IPS DF 6.9 (cell line): ENCODE results near the gene LST1.

Source experiments
- DNase-seq: peaks from one replicate; pipeline ENCODE4 v3.0.0-alpha.2; 2013; ENCODE audit warnings: low read depth, low spot score
- H3K27ac ChIP-seq: one replicate; pipeline ENCODE4 v1.5.1; 2013; ENCODE audit warnings: low read length, control low read depth
- H3K27me3 ChIP-seq: 2 replicates; pipeline ENCODE4 v1.6.1; 2013; ENCODE audit warnings: mild to moderate bottlenecking, low read length; ENCODE audit not compliant: control insufficient read depth, insufficient read depth
- H3K36me3 ChIP-seq: 2 replicates; pipeline ENCODE4 v1.6.1; 2013; ENCODE audit warnings: low read length; ENCODE audit not compliant: control insufficient read depth, insufficient read depth
- H3K4me1 ChIP-seq: 2 replicates; pipeline ENCODE4 v1.6.1; 2013; ENCODE audit warnings: low read length; ENCODE audit not compliant: control insufficient read depth, insufficient read depth
- H3K4me3 ChIP-seq: 2 replicates; pipeline ENCODE4 v1.5.1; 2013; ENCODE audit warnings: mild to moderate bottlenecking, low read length
- H3K9me3 ChIP-seq: 2 replicates; pipeline ENCODE4 v1.6.1; 2013; ENCODE audit warnings: low read length, inconsistent platforms; ENCODE audit not compliant: control insufficient read depth, insufficient read depth
- WGBS: extraction: QIAGEN DNeasy Blood & Tissue Kit; methylation state at CpG from one replicate; pipeline ENCODE4 v1.1.7; 2013; ENCODE audit warnings: mixed read lengths, missing lambda C conversion rate; ENCODE audit not compliant: insufficient read length, insufficient coverage; 5-methylcytosine and 5-hydroxymethylcytosine counted together

The LST1 gene

DNA sequence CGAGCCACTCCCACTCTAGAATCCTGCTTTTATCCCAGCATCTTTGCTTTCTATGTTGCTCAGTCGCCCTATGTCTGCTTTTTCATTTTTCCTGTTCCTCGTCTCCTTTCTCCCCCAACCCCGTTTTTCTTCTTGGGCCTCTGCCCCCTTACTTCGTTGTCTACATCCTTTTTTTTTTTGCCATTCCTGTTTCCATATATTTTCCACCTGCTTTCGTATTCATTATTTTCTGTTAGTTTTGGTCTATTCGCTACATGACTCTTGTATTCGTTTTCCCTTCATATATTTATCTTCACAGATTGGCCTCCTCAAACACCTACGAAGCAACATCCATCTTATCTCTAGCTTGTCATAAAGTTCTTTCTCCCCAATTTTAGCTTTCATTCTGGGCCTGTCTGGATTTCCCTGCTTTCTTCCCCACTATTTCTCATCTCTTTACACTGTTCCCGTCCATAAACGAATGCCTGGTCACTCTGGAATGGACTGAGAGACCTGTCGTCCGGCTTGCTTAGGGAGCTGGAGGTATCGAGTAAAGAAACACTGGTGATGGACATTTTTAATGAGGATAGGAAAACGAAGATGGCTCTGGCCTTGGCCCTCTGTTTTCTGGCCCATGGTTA lies 35.4 kb downstream of the LST1 start:
- H3K36me3 ChIP-seq = peaks cover 30% of the 10 kb centered on the region
- no CpG with 5 or more reads among the region's 15 CpGs for WGBS
- H3K27ac ChIP-seq = no peak overlapping the region
- H3K4me1 ChIP-seq = no peaks in the 10 kb centered on the region
- peak overlapping the region; percentile 95 for H3K4me3 ChIP-seq
- no peaks in the 10 kb centered on the region for H3K9me3 ChIP-seq
- H3K27me3 ChIP-seq = no peaks in the 10 kb centered on the region
- no peak for DNase-seq

DNA sequence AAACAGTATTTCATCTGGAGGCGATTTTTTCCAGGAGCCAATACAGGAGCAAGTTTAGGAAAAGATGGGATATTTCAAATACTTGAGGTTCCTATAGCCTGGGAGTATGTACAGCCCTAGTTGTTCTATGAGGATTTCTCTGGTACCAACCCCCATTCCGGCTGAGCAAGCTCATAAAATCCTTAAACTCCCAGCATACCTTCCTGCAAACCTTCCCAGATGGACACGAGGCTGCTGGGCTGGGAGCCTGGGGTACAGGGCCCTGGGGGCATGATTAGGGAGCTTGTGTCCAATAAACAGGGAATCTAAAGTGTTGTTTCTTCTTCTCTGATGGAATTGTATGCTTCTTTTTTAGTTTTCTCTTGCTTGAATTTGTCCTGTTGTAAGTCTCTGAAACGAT lies 35.9 kb downstream of the LST1 start:
- WGBS = no CpG with 5 or more reads among the region's 4 CpGs
- no peak overlapping the region for H3K27ac ChIP-seq

DNA sequence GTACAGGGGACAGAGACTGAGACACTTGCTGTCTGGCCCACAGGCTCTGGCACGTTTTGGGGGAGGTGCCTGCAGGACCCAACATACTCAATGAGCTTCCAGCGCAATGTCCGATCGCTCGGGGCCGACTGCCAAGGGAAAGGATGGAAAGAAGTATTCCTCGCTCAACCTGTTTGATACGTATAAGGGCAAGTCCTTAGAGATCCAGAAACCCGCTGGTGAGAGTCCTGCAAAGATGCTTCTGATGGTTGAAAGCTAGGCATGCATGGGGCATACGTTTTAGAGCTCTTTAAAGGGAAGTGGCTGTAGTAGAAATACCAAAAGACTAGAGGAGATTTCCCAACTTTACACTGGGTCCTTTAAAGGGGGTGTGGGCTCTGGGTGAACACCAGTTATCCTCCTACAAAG lies 36.6 kb downstream of the LST1 start:
- Histone ChIP-seq H3K4me3 (no peak overlapping the region), H3K9me3 (no peaks in the 10 kb centered on the region), H3K36me3 (peaks cover 42% of the 10 kb centered on the region), H3K4me1 (no peaks in the 10 kb centered on the region), H3K27me3 (no peaks in the 10 kb centered on the region), H3K27ac (no peak overlapping the region)
- no peak for DNase-seq
- WGBS = no CpG with 5 or more reads among the region's 10 CpGs

More for the DNA sequence above, 35.9 kb downstream of the LST1 start:
- peak overlapping the region; percentile 95; the same call in 1 of the 2 replicates for H3K4me3 ChIP-seq
- H3K36me3 ChIP-seq = peaks cover 35% of the 10 kb centered on the region
- H3K4me1 ChIP-seq = no peaks in the 10 kb centered on the region
- DNase-seq = no peak
- H3K27me3 ChIP-seq = no peaks in the 10 kb centered on the region
- H3K9me3 ChIP-seq = no peaks in the 10 kb centered on the region

DNA sequence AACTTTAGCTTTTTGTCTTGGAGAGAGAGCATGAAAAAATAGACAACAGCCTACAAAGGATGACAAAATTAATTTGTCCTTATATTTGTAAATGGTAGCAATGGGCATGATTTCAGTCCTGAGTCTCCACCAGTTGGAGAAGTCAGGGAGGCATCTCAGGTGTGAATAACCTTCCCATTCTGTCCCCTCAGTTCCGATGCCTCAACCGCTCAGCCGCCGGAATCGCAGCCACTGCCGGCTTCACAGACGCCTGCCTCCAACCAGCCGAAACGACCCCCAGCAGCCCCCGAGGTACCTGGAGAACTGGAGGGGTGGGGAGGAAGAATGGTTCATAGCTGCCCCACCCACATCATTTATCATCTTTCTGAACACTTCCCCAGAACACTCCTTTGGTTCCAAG lies 38.0 kb downstream of the LST1 start:
- H3K9me3 ChIP-seq = no peaks in the 10 kb centered on the region
- H3K27ac ChIP-seq = no peak overlapping the region
- no CpG with 5 or more reads among the region's 10 CpGs for WGBS
- H3K36me3 ChIP-seq = peaks cover 50% of the 10 kb centered on the region
- H3K4me3 ChIP-seq = no peak overlapping the region
- DNase-seq = no peak
- H3K4me1 ChIP-seq = no peaks in the 10 kb centered on the region
- no peaks in the 10 kb centered on the region for H3K27me3 ChIP-seq

DNA sequence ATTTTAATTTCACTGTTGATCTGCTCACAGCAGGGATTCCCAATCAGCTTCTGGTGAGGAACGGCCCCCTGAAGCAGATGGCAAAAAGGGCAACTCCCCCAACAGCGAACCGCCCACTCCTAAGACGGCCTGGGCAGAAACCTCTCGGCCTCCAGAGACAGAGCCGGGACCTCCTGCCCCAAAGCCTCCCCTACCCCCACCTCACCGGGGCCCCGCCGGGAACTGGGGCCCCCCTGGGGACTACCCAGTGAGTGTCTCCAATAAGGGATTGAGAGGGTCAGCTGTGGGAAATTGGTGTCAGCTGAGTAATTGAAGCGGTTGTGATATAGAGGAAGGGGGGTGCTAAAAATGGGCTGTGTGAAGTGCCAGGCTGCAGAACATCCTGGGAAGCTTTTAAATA lies 40.9 kb downstream of the LST1 start:
- no peaks in the 10 kb centered on the region for H3K4me1 ChIP-seq
- no peak overlapping the region for H3K27ac ChIP-seq
- WGBS = no CpG with 5 or more reads among the region's 10 CpGs
- no peak overlapping the region for H3K4me3 ChIP-seq
- no peak for DNase-seq
- H3K36me3 ChIP-seq = peaks cover 73% of the 10 kb centered on the region
- no peaks in the 10 kb centered on the region for H3K27me3 ChIP-seq
- H3K9me3 ChIP-seq = no peaks in the 10 kb centered on the region

DNA sequence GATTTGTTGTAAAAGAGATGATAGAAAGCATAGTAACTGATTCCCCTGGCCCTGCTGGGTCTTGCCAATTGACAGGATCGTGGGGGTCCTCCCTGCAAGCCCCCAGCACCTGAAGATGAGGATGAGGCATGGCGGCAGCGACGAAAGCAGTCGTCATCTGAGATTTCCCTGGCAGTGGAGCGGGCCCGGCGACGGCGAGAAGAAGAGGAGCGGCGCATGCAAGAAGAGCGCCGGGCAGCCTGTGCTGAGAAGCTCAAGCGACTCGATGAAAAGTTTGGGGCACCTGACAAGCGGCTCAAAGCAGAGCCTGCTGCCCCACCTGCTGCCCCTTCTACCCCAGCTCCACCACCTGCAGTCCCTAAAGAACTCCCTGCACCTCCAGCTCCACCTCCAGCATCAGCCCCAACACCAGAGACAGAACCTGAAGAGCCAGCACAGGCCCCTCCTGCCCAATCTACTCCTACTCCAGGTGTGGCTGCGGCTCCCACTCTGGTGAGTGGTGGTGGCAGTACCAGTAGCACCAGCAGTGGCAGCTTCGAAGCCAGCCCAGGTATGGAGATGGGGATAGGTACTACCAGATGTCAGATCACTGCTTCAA lies 41.7 kb downstream of the LST1 start:
- WGBS = no CpG with 5 or more reads among the region's 19 CpGs
- H3K4me1 ChIP-seq = no peaks in the 10 kb centered on the region
- no peak for DNase-seq
- H3K27ac ChIP-seq = no peak overlapping the region
- no peak overlapping the region for H3K4me3 ChIP-seq
- H3K9me3 ChIP-seq = no peaks in the 10 kb centered on the region
- peaks cover 79% of the 10 kb centered on the region for H3K36me3 ChIP-seq
- H3K27me3 ChIP-seq = no peaks in the 10 kb centered on the region

DNA sequence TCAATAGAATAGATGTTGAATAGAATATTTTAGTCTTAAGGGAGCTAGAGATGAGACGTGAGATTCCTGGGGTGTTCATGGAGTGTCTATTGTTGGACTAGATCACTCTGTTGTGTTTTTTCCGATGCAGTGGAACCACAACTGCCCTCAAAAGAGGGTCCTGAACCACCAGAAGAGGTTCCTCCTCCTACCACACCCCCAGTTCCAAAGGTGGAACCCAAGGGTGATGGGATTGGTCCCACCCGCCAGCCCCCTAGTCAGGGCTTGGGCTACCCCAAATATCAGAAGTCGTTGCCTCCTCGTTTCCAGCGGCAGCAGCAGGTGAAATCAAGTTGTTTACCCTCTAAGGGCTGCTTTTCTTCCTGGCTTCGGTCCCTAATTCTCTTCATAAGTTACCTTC lies 42.9 kb downstream of the LST1 start:
- H3K9me3 ChIP-seq = no peaks in the 10 kb centered on the region
- WGBS = no CpG with 5 or more reads among the region's 7 CpGs
- no peak overlapping the region for H3K4me3 ChIP-seq

DNA sequence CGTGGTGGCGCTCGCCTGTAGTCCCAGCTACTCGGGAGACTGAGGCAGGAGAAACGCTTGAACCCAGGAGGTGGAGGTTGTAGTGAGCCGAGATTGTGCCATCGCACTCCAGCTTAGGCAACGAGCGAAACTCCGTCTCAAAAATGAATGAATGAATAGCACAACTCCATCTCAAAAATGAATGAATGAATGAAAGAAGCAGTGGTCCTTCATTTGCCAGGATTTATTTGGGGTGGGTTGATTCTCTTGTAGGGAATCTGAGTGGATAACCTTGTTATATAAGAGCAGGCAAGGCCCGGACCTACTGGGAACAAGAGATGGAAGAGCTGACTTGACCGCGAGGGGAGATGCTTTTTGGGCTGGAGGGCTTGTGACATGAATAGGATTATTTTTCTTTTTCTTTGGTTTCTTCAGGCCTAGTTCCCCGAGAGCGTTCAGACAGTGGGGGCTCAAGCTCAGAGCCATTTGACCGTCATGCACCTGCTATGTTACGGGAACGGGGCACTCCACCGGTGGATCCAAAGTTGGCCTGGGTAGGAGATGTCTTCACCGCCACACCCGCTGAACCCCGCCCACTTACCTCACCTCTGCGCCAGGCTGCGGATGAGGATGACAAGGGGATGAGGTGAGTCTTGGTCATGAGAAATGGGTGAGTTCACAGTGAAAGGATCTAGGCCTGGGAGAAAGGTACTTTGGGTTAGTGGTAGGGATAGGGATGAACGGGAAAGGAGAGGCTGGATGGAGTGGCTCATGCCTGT lies 44.3 kb downstream of the LST1 start:
- Histone ChIP-seq H3K9me3 (no peaks in the 10 kb centered on the region), H3K4me1 (no peaks in the 10 kb centered on the region), H3K36me3 (peaks cover 85% of the 10 kb centered on the region), H3K4me3 (no peak overlapping the region), H3K27me3 (no peaks in the 10 kb centered on the region), H3K27ac (no peak overlapping the region)
- DNase-seq = no peak
- WGBS = no CpG with 5 or more reads among the region's 25 CpGs

More for the DNA sequence above, 42.9 kb downstream of the LST1 start:
- H3K4me1 ChIP-seq = no peaks in the 10 kb centered on the region
- no peak for DNase-seq
- no peak overlapping the region for H3K27ac ChIP-seq
- no peaks in the 10 kb centered on the region for H3K27me3 ChIP-seq
- peaks cover 80% of the 10 kb centered on the region for H3K36me3 ChIP-seq

DNA sequence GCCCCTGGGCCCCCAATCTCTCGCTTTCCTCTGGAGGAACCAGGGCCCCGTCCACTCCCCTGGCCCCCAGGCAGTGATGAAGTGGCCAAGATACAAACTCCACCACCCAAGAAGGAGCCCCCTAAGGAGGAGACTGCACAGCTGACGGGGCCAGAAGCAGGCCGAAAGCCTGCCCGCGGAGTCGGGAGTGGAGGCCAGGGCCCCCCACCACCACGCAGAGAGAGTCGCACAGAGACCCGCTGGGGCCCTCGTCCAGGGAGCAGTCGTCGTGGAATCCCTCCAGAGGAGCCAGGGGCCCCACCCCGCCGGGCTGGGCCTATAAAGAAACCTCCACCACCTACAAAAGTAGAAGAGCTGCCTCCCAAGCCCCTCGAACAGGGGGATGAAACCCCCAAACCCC lies 45.1 kb downstream of the LST1 start:
- DNase-seq = no peak
- Histone ChIP-seq H3K27ac (no peak overlapping the region), H3K36me3 (peaks cover 85% of the 10 kb centered on the region), H3K4me1 (no peaks in the 10 kb centered on the region), H3K4me3 (no peak overlapping the region), H3K27me3 (no peaks in the 10 kb centered on the region), H3K9me3 (no peaks in the 10 kb centered on the region)
- no CpG with 5 or more reads among the region's 16 CpGs for WGBS

DNA sequence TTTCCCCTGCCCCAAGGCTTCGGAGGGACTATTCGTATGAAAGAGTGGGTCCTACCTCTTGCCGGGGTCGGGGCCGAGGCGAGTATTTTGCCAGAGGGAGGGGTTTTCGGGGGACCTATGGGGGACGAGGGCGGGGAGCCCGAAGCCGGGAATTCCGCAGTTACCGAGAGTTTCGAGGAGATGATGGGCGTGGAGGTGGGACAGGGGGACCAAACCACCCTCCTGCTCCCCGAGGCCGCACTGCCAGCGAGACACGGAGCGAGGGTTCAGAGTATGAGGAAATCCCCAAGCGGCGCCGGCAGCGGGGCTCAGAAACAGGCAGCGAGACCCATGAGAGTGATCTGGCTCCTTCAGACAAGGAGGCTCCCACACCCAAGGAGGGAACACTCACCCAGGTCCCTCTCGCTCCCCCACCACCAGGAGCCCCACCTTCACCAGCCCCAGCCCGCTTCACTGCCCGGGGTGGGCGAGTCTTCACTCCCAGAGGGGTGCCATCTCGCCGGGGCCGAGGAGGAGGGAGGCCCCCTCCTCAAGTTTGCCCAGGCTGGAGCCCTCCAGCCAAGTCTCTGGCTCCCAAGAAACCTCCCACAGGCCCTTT lies 45.7 kb downstream of the LST1 start:
- H3K9me3 ChIP-seq = no peaks in the 10 kb centered on the region
- no peak overlapping the region for H3K4me3 ChIP-seq
- H3K27ac ChIP-seq = no peak overlapping the region
- no CpG with 5 or more reads among the region's 32 CpGs for WGBS
- H3K27me3 ChIP-seq = no peaks in the 10 kb centered on the region
- H3K36me3 ChIP-seq = peaks cover 85% of the 10 kb centered on the region
- H3K4me1 ChIP-seq = no peaks in the 10 kb centered on the region
- DNase-seq = no peak
